ENCODE results near the gene PSMD8.

DNA sequence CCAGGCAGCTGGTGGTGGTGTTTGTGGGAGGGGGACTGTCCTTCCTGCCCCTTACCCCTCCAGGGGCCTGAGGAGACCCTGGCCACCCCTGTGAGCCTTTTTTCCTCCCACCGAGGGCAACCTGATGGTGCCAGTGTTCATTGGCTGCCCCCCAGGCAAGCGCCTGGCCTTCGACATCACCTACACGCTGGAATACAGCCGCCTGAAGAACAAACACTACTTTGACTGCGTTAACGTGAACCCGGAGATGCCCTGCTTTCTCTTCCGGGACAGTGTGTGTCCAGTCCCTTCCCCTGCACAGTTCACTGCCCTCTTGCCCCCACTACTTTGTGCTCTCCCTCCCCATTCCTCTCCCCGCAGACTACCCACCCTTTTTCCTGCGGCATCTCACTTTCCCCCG is 7.3 kb upstream of the PSMD8 start:
- TF ChIP-seq, protein P1, sequence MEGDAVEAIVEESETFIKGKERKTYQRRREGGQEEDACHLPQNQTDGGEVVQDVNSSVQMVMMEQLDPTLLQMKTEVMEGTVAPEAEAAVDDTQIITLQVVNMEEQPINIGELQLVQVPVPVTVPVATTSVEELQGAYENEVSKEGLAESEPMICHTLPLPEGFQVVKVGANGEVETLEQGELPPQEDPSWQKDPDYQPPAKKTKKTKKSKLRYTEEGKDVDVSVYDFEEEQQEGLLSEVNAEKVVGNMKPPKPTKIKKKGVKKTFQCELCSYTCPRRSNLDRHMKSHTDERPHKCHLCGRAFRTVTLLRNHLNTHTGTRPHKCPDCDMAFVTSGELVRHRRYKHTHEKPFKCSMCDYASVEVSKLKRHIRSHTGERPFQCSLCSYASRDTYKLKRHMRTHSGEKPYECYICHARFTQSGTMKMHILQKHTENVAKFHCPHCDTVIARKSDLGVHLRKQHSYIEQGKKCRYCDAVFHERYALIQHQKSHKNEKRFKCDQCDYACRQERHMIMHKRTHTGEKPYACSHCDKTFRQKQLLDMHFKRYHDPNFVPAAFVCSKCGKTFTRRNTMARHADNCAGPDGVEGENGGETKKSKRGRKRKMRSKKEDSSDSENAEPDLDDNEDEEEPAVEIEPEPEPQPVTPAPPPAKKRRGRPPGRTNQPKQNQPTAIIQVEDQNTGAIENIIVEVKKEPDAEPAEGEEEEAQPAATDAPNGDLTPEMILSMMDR (conservative IDR thresholded peaks at IDR 0.05 in 1 of 2, IDR thresholded peaks at IDR 0.05 in 1 of 2; ENCODE audit: extremely low read depth in 1 of 2, insufficient read depth in 1 of 2, low read depth in 1 of 2, low read length in 2 of 2) = no peak
- TF ChIP-seq EZH2 (IDR thresholded peaks at IDR 0.05; ENCODE audit: borderline replicate concordance, low read length) = no peak
